Measurements from ENCODE around the gene DESI2.

Gene DESI2

GRCh38 chr1:244652623-244653438 lies at the start of gene DESI2:
Gene DESI2, plus strand, starts transcription at chr1:244653126. Its CDS starts 188 bp downstream, at chr1:244653314.
- DNase-seq (ENCODE audit: low spot score), result peak; percentile 94

GRCh38 chr1:244603498-244603897 lies 49.4 kb upstream of the DESI2 start:
- peak; percentile 65 for DNase-seq (ENCODE audit: low spot score)

- no peak for DNase-seq (ENCODE audit: low spot score)
These were observed 47.0 kb upstream of the DESI2 start for GRCh38 chr1:244605835-244606370.

GRCh38 chr1:244614113-244614836 lies 38.7 kb upstream of the DESI2 start:
- DNase-seq (ENCODE audit: low spot score), result no peak

- DNase-seq (ENCODE audit: low spot score), result no peak
These were observed 38.0 kb upstream of the DESI2 start for GRCh38 chr1:244614879-244615278.

GRCh38 chr1:244615301-244615700 lies 37.6 kb upstream of the DESI2 start:
- DNase-seq (ENCODE audit: low spot score), result no peak

GRCh38 chr1:244626709-244627108 lies 26.2 kb upstream of the DESI2 start:
- no peak for DNase-seq (ENCODE audit: low spot score)

GRCh38 chr1:244628789-244629188 lies 24.1 kb upstream of the DESI2 start:
- DNase-seq (ENCODE audit: low spot score), result no peak

GRCh38 chr1:244633140-244633539 lies 19.8 kb upstream of the DESI2 start:
- DNase-seq (ENCODE audit: low spot score), result no peak

- DNase-seq (ENCODE audit: low spot score), result no peak
These were observed 18.4 kb upstream of the DESI2 start for GRCh38 chr1:244634546-244634945.

- DNase-seq (ENCODE audit: low spot score), result no peak
These were observed 16.3 kb upstream of the DESI2 start for GRCh38 chr1:244636488-244637259.

- no peak for DNase-seq (ENCODE audit: low spot score)
These were observed 13.4 kb upstream of the DESI2 start for GRCh38 chr1:244639561-244639960.

- DNase-seq (ENCODE audit: low spot score), result no peak
These were observed 12.0 kb upstream of the DESI2 start for GRCh38 chr1:244640917-244641316.

- DNase-seq (ENCODE audit: low spot score), result no peak
These were observed 10.4 kb upstream of the DESI2 start for GRCh38 chr1:244642526-244642925.

- DNase-seq (ENCODE audit: low spot score), result no peak
These were observed 9.9 kb upstream of the DESI2 start for GRCh38 chr1:244642988-244643387.

- DNase-seq (ENCODE audit: low spot score), result no peak
These were observed 7.5 kb upstream of the DESI2 start for GRCh38 chr1:244645414-244645813.

- DNase-seq (ENCODE audit: low spot score), result no peak
These were observed 7.0 kb upstream of the DESI2 start for GRCh38 chr1:244645890-244646289.

- no peak for DNase-seq (ENCODE audit: low spot score)
These were observed 5.1 kb upstream of the DESI2 start for GRCh38 chr1:244647819-244648218.

GRCh38 chr1:244651956-244652622 lies 837 bp upstream of the DESI2 start:
- DNase-seq (ENCODE audit: low spot score), result no peak

- peak; percentile 50 for DNase-seq (ENCODE audit: low spot score)
These were observed 647 bp downstream of the DESI2 start for GRCh38 chr1:244653439-244654107.

All from kidney capillary endothelial cell (primary cell).